SU-DHL-6 (cell line): ENCODE data around the gene TGDS.
A peak's percentile ranks its signal among the peaks of the same experiment; 100 is the strongest.
"Not testable (repeated sequence)": the region's sequence is repeated elsewhere in the genome, so short reads cannot be mapped to it uniquely, and the experiment has no call there.

ENCODE experiments used
- H2AFZ ChIP-seq: fragments of 200-600 bp; sonication (generic); 2 replicates; pipeline ENCODE4 v1.6.1; 2014; ENCODE audit warnings: low read depth, mild to moderate bottlenecking, moderate library complexity, mixed read lengths, antibody characterized with exemption, low read length; ENCODE audit not compliant: severe bottlenecking
- H3F3A ChIP-seq: fragments of 200-600 bp; shearing (Covaris generic); 2 replicates; pipeline ENCODE4 v1.6.0; 2016; ENCODE audit warnings: antibody characterized with exemption, mild to moderate bottlenecking; ENCODE audit not compliant: insufficient read depth
- H3K27ac ChIP-seq: fragments of 200-600 bp; sonication (generic); 2 replicates; pipeline ENCODE4 v1.5.1; 2016; ENCODE audit warnings: low read depth, mild to moderate bottlenecking, low read length, moderate library complexity, mixed read lengths
- H3K27me3 ChIP-seq: fragments of 200-600 bp; sonication (generic), shearing (Covaris generic); 2 replicates; pipeline ENCODE4 v1.6.0; 2014; ENCODE audit warnings: mild to moderate bottlenecking, low read length
- H3K36me3 ChIP-seq: fragments of 200-600 bp; sonication (generic); 2 replicates; pipeline ENCODE4 v1.6.1; 2014; ENCODE audit warnings: mild to moderate bottlenecking, low read length, mixed read lengths
- H3K4me2 ChIP-seq: fragments of 300-600, 200-600 bp; shearing (Covaris generic), sonication (generic); 2 replicates; pipeline ENCODE4 v1.6.0; 2014; ENCODE audit warnings: low read length, low read depth, mild to moderate bottlenecking; ENCODE audit not compliant: poor library complexity, severe bottlenecking
- H3K4me3 ChIP-seq: fragments of 200-600 bp; sonication (generic); 2 replicates; pipeline ENCODE4 v1.5.1; 2014; ENCODE audit warnings: antibody characterized with exemption, low read length, mild to moderate bottlenecking, mixed read lengths; ENCODE audit not compliant: insufficient read depth, poor library complexity, severe bottlenecking
- H3K79me2 ChIP-seq: fragments of 200-600 bp; sonication (generic); 2 replicates; pipeline ENCODE4 v1.6.1; 2014; ENCODE audit warnings: mild to moderate bottlenecking, low read length, moderate library complexity; ENCODE audit not compliant: insufficient read depth
- H3K9ac ChIP-seq: fragments of 200-600 bp; sonication (generic); 2 replicates; pipeline ENCODE4 v1.7.0; 2014; ENCODE audit warnings: mild to moderate bottlenecking, low read length
- H3K9me2 ChIP-seq: fragments of 200-600 bp; sonication (generic); replicated peaks from 2 replicates; pipeline ENCODE4 v1.6.1; 2014; ENCODE audit warnings: low read length; ENCODE audit not compliant: insufficient read depth
- H3K9me3 ChIP-seq: fragments of 200-600 bp; sonication (generic); 2 replicates; pipeline ENCODE4 v1.6.1; 2014; ENCODE audit warnings: low read length, mixed read lengths; ENCODE audit not compliant: insufficient read depth
- H4K20me1 ChIP-seq: fragments of 200-600 bp; sonication (generic); 2 replicates; pipeline ENCODE4 v1.6.1; 2014; ENCODE audit warnings: low read depth, mild to moderate bottlenecking, antibody characterized with exemption, low read length, moderate library complexity, mixed read lengths
- EZH2phosphoT487 ChIP-seq: fragments of 200-600 bp; sonication (generic), shearing (Covaris generic); conservative IDR thresholded peaks from 2 replicates; pipeline ENCODE4 v1.6.1; 2018; ENCODE audit warnings: mild to moderate bottlenecking, antibody characterized with exemption, low read length, moderate library complexity, mixed read lengths
- TF ChIP-seq, protein P1 (sequence below): fragments of 200-600 bp; sonication (generic); IDR thresholded peaks from one replicate; pipeline ENCODE4 v1.5.1; 2017; ENCODE audit warnings: antibody characterized with exemption, mild to moderate bottlenecking, low read length, moderate library complexity; ENCODE audit not compliant: insufficient read depth, poor library complexity, severe bottlenecking

Gene TGDS, protein sequence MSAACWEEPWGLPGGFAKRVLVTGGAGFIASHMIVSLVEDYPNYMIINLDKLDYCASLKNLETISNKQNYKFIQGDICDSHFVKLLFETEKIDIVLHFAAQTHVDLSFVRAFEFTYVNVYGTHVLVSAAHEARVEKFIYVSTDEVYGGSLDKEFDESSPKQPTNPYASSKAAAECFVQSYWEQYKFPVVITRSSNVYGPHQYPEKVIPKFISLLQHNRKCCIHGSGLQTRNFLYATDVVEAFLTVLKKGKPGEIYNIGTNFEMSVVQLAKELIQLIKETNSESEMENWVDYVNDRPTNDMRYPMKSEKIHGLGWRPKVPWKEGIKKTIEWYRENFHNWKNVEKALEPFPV

DNA sequence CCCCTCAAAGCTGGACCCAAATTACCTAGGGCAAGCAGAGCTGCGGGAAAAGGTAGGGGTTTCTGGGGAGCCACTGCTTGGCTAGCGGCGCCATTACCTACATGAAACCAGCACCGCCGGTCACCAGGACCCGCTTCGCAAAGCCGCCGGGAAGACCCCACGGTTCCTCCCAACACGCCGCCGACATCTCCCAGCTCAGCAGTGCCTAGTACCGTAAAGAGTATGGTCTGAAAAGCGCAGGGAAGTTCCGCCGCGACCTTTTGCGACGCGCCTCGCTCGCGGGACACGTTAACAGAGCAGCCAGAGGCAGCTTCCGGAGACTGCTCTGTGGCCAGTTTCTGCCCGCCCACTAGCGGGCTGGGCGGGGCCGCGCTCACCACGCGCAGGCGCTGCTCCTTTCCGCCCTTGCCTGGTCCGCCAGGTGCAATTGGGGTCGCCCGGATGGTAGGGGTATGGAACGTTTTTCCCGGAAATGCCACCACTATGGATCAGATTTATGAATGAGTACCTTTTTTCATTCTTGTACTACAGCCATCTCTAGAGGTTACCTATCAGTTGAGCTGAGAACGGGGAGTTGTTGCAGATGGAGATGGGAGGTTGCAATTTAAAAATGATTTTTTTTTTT, at the start of gene TGDS:
Gene TGDS, minus strand, starts transcription at position 203 of the 625 bp plus-strand sequence. Its CDS starts 16 bp downstream, at position 187.
- Histone ChIP-seq H3K9me3 (no peaks in the 10 kb centered on the region; the same call in 1 of the 2 replicates), H3K36me3 (peaks cover 10% of the 10 kb centered on the region; the same call in 1 of the 2 replicates), H3K27ac (peak within 1 kb of the TSS; percentile 65), H3F3A (peaks cover 12% of the 10 kb centered on the region), H4K20me1 (no peaks in the 10 kb centered on the region), H3K4me2 (peak within 1 kb of the TSS; percentile 81), H2AFZ (peak within 1 kb of the TSS; percentile 75), H3K9ac (peak within 1 kb of the TSS; percentile 83), H3K79me2 (peaks cover 32% of the 10 kb centered on the region), H3K27me3 (no peaks in the 10 kb centered on the region), H3K4me3 (peak within 1 kb of the TSS; percentile 93), H3K9me2 (no peaks in the 10 kb centered on the region)
- TF ChIP-seq, protein P1, sequence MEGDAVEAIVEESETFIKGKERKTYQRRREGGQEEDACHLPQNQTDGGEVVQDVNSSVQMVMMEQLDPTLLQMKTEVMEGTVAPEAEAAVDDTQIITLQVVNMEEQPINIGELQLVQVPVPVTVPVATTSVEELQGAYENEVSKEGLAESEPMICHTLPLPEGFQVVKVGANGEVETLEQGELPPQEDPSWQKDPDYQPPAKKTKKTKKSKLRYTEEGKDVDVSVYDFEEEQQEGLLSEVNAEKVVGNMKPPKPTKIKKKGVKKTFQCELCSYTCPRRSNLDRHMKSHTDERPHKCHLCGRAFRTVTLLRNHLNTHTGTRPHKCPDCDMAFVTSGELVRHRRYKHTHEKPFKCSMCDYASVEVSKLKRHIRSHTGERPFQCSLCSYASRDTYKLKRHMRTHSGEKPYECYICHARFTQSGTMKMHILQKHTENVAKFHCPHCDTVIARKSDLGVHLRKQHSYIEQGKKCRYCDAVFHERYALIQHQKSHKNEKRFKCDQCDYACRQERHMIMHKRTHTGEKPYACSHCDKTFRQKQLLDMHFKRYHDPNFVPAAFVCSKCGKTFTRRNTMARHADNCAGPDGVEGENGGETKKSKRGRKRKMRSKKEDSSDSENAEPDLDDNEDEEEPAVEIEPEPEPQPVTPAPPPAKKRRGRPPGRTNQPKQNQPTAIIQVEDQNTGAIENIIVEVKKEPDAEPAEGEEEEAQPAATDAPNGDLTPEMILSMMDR, result no peak
- TF ChIP-seq EZH2phosphoT487, result no peak

DNA sequence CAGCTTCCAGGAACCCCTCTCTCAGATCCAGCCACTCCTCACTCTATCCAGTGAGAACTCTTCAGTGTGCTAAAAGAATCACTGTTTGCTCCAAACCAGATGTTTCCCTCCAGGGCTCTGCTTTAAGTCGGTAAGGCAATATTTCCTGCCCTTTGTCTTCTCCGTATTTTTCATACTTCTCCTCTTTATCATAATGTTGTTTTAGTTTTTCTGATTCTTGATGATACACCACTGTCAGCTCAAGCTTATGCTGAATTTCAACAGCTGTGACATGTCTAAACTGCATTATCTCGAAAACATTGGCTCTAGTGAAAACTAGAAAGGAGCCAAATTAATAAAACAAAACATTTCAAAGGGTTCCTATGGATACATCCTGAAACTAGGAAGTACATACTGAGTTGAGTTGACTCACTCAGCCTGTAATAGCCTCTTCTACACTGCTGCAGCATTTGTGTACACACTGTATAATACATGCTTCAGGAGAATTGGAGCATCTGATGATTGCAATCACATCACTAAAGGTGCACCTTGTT, 45.5 kb upstream of the TGDS start:
- no peak for TF ChIP-seq EZH2phosphoT487
- TF ChIP-seq, protein P1, result no peak
- Histone ChIP-seq H3K79me2 (no peaks in the 10 kb centered on the region), H4K20me1 (no peaks in the 10 kb centered on the region), H3K9me2 (no peaks in the 10 kb centered on the region), H3F3A (no peaks in the 10 kb centered on the region), H2AFZ (no peak overlapping the region), H3K27ac (no peak overlapping the region), H3K4me2 (no peak overlapping the region), H3K9ac (no peak overlapping the region), H3K4me3 (no peak overlapping the region), H3K27me3 (no peaks in the 10 kb centered on the region), H3K36me3 (no peaks in the 10 kb centered on the region), H3K9me3 (no peaks in the 10 kb centered on the region)

DNA sequence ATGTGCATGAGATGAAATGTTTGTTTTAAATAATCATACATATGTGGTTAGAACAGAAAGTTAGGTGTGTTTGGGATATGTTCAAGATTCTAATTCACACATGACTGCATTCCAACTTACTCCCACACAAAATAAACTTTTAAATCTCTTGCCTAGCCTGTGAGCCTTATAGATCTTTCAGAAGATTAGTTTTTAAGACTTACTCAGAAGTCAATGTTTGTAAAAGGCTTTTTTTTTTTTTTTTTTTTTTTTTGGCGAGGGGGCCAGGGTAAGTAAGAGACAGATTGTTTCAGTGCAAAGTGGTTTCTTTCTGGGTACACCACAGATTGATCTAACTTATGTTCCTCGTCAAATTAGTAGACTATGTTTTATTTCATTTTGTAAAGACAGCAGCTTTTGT, 44.8 kb upstream of the TGDS start:
- no peaks in the 10 kb centered on the region for H3K36me3 ChIP-seq
- TF ChIP-seq EZH2phosphoT487, result no peak
- no peaks in the 10 kb centered on the region for H3K79me2 ChIP-seq
- H3K9me2 ChIP-seq, result no peaks in the 10 kb centered on the region
- no peaks in the 10 kb centered on the region for H4K20me1 ChIP-seq
- H3K27ac ChIP-seq, result no peak overlapping the region
- no peaks in the 10 kb centered on the region for H3F3A ChIP-seq
- H2AFZ ChIP-seq, result no peak overlapping the region
- H3K9ac ChIP-seq, result no peak overlapping the region
- no peaks in the 10 kb centered on the region for H3K9me3 ChIP-seq
- no peak overlapping the region for H3K4me3 ChIP-seq
- no peak overlapping the region for H3K4me2 ChIP-seq
- H3K27me3 ChIP-seq, result no peaks in the 10 kb centered on the region

DNA sequence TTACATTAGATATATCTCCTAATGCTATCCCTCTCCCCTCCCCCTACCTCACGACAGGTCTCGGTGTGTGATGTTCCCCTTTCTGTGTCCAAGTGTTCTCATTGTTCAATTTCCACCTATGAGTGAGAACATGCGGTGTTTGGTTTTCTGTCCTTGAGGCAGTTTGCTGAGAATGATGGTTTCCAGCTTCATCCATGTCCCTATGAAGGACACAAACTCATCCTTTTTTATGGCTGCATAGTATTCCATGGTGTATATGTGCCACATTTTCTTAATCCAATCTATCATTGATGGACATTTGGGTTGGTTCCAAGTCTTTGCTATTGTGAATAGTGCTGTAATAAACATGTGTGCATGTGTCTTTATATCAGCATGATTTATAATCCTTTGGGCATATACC, 41.7 kb upstream of the TGDS start:
- not testable (repeated sequence) for H3K9me3 ChIP-seq, H4K20me1 ChIP-seq, H3F3A ChIP-seq, H3K9ac ChIP-seq, H3K36me3 ChIP-seq, H3K27ac ChIP-seq, H3K4me2 ChIP-seq, H2AFZ ChIP-seq, H3K27me3 ChIP-seq, H3K9me2 ChIP-seq, H3K4me3 ChIP-seq, H3K79me2 ChIP-seq
